Myocyte (in vitro differentiated cells): ENCODE measurements around the gene MEIKIN. TPM values are rescaled to one million over a fixed set of nuclear protein-coding genes. Genes with fewer than 3 reads are reported as not detected.
"Not testable (repeated sequence)": the region's sequence is repeated elsewhere in the genome, so short reads cannot be mapped to it uniquely, and the experiment has no call there.

Experiments
- DNase-seq: peaks from one replicate; pipeline ENCODE4 v3.0.0-alpha.2; 2012; ENCODE audit warnings: low read depth
- total RNA-seq: library from RNA; depleted of rRNA; stranded (reverse); fragments of >200 nt; gene quantifications from 2 replicates; pipeline ENCODE4 v1.2.3, GENCODE V29; 2014

The MEIKIN gene
- total RNA-seq, 1 donor from 2014 or later, result not detected

DNA sequence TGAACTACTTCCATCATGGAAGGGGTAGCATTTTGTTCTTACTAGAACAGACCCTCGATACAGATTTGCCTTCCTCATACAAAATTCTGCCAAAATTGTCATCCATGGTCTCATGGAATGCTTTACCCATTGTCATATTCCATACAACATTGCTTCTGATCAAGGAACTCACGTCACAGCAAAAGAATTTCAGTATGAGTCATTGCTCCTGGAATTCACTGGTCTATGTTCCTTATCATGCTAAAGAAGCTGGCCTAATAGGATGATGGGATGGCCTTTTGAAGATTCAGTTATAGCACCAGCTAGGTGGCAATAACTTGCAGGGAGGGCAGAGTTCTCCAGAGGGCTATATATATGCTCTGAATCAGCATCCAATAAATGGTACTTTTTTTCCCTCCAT lies 130.5 kb downstream of the MEIKIN start:
- peak; percentile 30 for DNase-seq

DNA sequence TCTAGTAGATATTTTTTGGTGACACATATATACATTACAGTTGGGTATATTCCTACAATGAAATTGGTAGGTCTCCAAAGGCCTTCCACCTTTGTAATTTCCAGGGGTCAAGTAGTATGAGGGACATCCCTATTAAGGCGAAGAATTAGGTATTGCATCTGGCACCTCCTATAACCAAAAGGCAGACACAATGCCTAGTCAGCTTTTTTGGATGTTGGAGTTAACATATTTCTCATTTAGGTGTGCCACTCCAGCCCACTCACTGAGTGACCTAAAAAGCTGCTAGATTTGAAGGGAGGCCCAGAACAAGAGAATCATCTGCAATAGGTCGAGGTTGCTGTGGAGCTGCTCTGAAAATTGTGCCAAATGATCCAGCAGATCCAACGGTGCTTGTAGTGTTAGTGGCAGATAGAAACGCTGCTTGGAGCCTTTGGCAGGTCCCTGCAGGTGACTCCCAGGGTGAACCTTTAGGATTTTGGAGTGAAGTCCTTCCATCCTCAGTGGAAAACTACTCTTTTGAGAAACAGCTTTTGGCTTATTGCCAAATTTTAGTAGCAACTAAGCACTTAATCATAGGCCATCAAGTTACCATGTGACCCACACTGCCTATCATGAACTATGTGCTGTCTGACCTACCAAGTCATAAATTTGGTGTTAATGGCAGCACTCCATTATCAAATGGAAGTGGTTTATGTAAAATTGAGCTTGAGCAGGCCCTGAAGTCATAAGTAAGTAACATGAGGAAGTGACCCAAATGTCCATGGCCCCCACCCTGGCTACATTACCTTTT lies 132.9 kb downstream of the MEIKIN start:
- no peak for DNase-seq

DNA sequence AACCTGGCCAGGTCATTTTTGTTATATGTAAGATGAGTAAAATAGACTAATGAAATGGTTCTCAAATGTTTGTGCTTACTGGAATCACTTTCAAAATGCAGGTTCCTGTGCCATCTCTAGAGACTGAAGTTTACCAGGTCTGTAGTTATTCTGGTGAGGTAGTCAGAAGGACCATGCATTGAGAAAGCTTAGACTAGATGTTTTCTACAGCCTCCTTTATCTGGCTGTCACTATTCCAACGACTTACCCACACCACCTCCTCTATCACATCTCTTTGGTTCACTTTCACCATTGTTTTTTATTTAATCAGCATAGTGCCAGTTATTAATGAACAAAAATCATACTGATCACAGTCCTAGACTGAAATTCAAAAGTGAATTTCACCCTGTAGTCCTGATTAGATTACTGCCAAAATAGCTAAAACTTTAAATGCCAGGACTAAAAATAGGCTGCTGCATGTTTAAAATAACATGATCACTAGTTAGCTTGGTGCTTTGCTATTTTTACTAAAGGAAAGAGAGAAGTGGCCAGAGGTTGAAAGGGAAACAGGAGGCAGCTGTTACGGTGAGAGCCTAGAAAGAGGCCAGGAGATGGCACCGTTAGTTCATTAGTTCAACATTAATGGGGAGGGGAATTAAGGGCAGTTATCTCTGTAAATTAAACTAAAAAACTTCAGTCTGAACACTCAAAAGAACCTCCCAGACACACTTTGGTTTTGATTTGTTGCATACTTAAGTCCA lies 134.8 kb downstream of the MEIKIN start:
- DNase-seq, result peak; percentile 52

DNA sequence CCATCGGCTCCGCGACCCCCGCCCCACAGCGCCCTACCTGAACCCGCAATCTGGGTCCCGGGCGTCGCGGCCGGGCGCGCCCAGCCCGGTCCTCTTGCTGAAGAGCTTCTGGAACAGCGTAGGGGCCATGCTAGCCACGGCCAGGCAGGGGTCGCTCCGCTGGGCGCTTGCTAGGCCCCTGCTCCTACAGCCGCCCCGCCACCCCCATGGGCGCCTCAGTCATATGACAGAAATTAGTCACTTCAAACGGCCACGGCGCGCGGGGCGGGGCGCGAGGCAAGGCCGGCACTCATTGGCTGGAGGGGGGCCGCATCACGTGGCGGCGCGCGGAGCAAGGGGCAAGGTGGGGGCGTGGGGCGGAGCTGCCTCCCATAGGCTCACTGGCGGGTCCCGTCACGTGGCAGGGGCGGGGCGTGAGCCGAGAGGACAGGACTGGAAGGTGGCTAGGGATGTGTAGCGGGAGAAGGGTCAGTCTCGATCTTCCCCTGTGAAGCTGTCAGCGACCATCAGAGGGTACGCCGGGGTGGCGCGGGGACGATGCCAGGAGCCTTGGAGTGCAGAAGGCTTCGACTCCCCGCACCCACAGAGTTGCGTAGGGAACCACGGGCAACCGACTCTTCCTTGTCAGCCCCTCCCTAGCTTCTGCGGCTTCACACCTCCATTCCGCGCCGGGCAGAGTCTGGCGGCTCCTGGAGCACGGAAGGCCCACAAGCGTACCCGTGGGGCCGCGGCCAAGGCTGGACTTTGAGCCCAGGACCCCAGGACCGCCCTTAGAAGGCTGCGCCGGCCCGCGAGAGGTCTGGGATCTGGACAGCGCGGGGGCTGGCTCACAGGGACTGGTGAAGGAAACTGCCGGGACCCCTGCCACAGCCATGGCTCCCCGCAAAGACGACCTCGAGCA lies 148.4 kb downstream of the MEIKIN start, which contains the start of gene FNIP1:
Gene FNIP1, minus strand, starts transcription at position 225 of the 901 bp plus-strand sequence. Its CDS starts 96 bp downstream, at position 129.
- peak; percentile 98 for DNase-seq

- peak; percentile 69 for DNase-seq
These were observed 149.3 kb downstream of the MEIKIN start for GRCh38 chr5:131795879-131796792.

DNA sequence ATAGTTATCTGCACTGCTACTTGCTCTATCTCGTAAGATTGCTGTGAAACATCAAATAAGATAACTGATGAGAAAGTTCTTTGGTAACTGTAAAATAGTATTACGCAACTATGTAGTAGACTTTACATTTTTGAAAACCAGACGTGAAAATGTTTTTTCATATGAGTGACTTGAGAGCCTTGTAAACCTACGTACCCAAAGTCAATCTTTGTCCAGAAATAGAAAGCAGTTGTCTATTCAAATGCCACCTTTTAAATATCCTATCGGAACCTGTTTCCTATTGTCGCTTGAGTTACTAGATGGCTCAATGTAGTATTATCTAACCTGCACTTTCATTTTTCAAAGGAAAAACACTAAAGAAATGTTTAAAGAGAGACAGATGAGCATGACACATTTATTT lies 150.2 kb downstream of the MEIKIN start:
- DNase-seq, result no peak

- DNase-seq, result no peak
These were observed 150.9 kb downstream of the MEIKIN start for GRCh38 chr5:131794586-131794985.

GRCh38 chr5:131792896-131793295 lies 152.6 kb downstream of the MEIKIN start:
- no peak for DNase-seq

DNA sequence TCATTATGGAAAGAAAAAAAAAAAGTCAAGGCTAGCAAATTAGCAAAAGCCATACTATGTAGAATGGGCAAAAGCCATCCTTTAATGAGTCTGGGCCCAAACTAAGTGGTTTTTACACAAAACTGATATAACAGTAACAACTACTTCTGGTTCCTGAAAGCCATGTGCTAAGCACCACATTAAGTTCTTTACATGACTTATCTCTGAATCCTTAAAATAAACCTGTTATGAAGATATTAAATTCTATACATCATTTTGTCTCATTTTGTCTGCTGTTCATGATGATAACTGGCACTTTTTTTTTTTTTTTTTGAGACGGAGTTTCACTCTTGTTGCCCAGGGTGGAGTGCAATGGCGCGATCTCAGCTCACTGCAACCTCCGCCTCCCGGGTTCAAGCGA lies 153.6 kb downstream of the MEIKIN start:
- DNase-seq, result no peak

- no peak for DNase-seq
These were observed 154.9 kb downstream of the MEIKIN start for GRCh38 chr5:131790550-131790949.

DNA sequence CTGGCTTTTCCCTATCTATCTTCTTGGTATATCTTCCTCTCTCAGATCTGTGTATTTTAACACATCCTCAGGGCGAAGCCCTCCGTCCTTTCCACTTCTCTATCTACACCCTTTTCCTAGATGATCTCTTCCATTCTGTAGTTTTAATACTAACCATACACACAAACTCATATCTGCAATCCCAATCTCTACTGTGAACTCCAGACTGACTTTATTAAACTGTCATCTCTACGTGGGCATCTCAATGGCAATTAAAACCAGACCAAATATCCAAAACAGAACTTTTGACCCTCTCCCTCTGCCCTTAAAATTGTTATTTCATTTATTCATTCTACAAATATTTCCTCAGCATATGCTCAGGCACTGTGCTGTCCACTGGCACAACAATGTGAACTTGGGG lies 155.7 kb downstream of the MEIKIN start:
- DNase-seq, result no peak

DNA sequence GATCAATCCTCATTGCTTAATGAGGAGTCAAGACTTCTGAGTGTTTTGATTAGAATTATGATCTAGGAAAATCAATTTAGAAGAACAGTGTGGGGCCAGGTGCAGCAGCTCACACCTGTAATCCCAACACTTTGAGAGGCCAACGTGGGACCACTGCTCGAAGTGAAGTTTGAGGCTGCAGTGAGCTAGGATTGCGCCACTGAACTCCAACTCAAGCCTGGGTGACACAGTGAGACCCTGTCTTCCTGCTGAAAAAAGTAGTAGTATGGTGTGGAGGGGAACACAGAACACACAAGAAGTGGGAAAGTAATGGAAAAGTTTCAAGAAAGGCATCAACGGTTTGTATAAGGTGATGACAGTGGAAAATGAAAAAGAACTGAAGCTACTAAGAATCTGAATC lies 157.7 kb downstream of the MEIKIN start:
- no peak for DNase-seq

DNA sequence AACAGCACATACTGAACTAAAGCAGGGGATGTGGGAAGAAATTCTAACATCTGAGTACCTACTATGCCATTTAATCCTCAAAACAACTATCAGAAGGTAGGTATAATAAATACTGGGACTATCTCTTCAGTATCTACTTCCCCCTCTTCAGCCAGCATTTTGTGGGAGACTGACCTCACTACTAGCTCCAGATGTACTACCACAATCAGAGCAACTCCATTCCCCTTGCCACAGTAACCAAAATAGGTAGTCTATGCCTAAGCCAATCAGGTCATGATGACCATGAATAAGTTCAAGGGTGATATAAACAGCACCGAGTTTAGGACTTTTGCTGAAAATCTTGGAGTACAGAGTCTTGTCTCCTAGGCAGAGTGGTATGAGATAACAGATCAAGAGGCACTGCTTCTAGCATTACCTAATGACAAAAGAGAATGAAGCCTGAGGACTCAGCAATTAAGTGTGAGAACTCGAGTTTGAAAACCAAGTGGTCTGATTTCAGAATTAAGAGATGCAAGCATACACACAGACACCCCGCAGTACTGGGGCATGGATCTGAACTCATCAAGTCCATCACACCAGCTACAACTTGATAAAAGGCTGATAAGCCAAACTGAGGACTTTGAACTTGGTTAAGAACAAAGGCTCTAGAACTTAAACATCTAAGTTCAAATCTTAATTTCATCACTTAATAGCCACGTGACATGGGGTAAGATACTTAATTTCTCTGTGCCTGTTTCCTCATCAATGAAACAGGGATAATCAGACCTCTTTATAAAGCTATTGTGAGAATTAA lies 158.4 kb downstream of the MEIKIN start:
- peak; percentile 21 for DNase-seq

DNA sequence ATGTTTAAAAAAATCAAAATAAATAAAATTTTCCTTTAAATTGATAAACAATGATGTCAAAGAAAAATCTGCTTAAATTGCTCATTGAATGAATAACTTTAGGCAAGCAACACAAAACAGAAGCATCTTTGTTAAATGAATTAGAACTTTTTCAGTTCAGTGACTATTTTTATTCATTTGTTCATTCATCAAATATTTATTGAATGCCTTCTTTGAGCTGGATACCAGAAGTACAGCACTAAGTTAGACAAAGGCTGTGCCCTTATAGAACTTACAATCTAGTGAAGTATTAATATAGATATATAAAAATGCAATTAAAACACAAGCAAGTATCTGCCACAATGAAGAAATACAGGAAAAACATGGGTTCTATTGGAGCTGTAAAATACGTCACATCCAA lies 159.4 kb downstream of the MEIKIN start:
- DNase-seq, result no peak

DNA sequence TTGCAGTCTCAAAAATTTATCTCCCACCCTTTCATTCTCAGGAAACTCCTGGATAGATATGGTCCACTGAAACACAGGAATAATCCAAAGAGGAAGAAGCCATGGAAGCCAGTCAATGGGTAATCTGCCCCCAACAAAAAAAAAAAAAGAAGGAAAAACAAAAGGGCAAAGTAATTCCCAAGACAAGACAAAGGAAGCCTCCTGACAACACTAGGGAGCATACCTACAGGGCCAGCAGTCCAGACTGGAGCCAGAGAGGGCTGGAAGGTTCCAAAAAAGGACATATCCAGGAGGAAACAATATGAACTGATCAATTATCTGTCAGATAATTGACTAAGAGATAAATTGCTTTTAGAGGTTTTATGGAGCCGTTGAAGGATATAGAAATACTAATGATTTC lies 161.6 kb downstream of the MEIKIN start:
- DNase-seq, result no peak

GRCh38 chr5:131783357-131783756 lies 162.1 kb downstream of the MEIKIN start:
- no peak for DNase-seq

- no peak for DNase-seq
These were observed 162.7 kb downstream of the MEIKIN start for GRCh38 chr5:131782717-131783116.

- not testable (repeated sequence) for DNase-seq
These were observed 167.3 kb downstream of the MEIKIN start for GRCh38 chr5:131778141-131778540.

- no peak for DNase-seq
These were observed 169.0 kb downstream of the MEIKIN start for GRCh38 chr5:131776450-131776849.
